Measurements from ENCODE around the gene CTNNA3.

Gene CTNNA3

GRCh38 chr10:66008221-66008620 is 1687.8 kb downstream of the CTNNA3 start:
- no peak overlapping the region for H3K4me3 ChIP-seq (ENCODE audit: low read depth, low read length)
- TF ChIP-seq CTCF (IDR thresholded peaks at IDR 0.05; ENCODE audit: low read depth, low read length) = no peak

- no peak for TF ChIP-seq CTCF (IDR thresholded peaks at IDR 0.05; ENCODE audit: low read depth, low read length)
Measured at GRCh38 chr10:66006411-66006810, 1689.6 kb downstream of the CTNNA3 start.

DNA sequence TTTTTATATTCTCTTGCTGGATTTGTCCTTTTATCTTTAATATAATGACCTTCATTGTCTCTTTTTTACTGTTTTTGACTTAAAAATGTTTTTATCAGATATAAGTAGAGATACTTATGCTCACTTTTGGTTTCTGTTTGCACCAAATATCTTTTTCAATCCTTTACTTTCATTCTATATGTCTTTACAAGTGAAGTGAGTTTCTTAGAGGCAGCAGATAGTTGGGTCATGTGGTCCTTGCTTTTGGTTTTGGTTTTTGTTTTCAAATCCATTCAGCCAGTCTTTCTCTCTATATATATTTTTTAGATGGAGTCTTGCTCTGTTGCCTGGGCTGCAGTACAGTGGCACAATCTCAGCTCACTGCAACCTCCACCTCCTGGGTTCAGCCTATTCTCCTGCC is 1702.5 kb downstream of the CTNNA3 start:
- TF ChIP-seq CTCF (IDR thresholded peaks at IDR 0.05; ENCODE audit: low read depth, low read length) = no peak

More at GRCh38 chr10:66006411-66006810, 1689.6 kb downstream of the CTNNA3 start:
- no peak overlapping the region for H3K4me3 ChIP-seq (ENCODE audit: low read depth, low read length)

GRCh38 chr10:65968871-65969270 is 1727.1 kb downstream of the CTNNA3 start:
- no peak for TF ChIP-seq CTCF (IDR thresholded peaks at IDR 0.05; ENCODE audit: low read depth, low read length)
- no peak overlapping the region for H3K4me3 ChIP-seq (ENCODE audit: low read depth, low read length)

More for the DNA sequence above, 1702.5 kb downstream of the CTNNA3 start:
- H3K4me3 ChIP-seq (ENCODE audit: low read depth, low read length) = no peak overlapping the region

DNA sequence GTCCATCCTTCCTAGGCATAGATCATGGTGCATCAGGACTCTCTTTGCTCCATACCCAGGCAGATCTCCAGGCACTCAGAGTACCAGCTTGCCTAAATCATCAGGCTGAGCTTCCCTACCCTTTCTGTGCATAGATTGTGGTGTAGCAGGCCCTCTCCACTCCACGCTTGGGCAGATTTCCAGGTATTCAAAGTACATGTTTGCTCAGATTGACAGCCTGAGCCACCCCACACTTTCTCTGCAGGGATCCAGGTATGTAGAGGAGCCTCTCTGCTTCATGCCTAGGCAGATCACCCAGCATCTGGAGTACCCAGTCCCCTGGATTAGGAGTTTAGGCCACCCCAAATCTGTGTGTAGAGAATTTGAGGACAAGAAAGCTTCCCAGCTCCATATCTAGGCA is 1727.6 kb downstream of the CTNNA3 start:
- TF ChIP-seq CTCF (IDR thresholded peaks at IDR 0.05; ENCODE audit: low read depth, low read length) = no peak
- H3K4me3 ChIP-seq (ENCODE audit: low read depth, low read length) = no peak overlapping the region

GRCh38 chr10:65964205-65964604 is 1731.8 kb downstream of the CTNNA3 start:
- no peak for TF ChIP-seq CTCF (IDR thresholded peaks at IDR 0.05; ENCODE audit: low read depth, low read length)
- no peak overlapping the region for H3K4me3 ChIP-seq (ENCODE audit: low read depth, low read length)

GRCh38 chr10:65952086-65952485 is 1743.9 kb downstream of the CTNNA3 start:
- H3K4me3 ChIP-seq (ENCODE audit: low read depth, low read length) = no peak overlapping the region
- TF ChIP-seq CTCF (IDR thresholded peaks at IDR 0.05; ENCODE audit: low read depth, low read length) = no peak
